ENCODE data around the gene ZC3H11A. TPM values are rescaled to one million over a fixed set of nuclear protein-coding genes. Genes with fewer than 3 reads are reported as not detected.
A peak's percentile ranks its signal among the peaks of the same experiment; 100 is the strongest.
"Not testable (repeated sequence)": the region's sequence is repeated elsewhere in the genome, so short reads cannot be mapped to it uniquely, and the experiment has no call there.

ZC3H11A gene
- total RNA-seq, 4 donors from 2014 or later, result 84.5 to 116 (median 91.1) TPM

- H3K27me3 ChIP-seq, result no peaks in the 10 kb centered on the region
Measured at GRCh38 chr1:203828002-203828401, 32.6 kb downstream of the ZC3H11A start.

GRCh38 chr1:203828503-203828902, 33.1 kb downstream of the ZC3H11A start:
- Histone ChIP-seq H3K4me3 (no peak overlapping the region), H3K4me1 (peaks cover 0 to under 1% (median 0%) of the 10 kb centered on the region in 3 donors), H3K9me3 (no peaks in the 10 kb centered on the region), H3K27me3 (no peaks in the 10 kb centered on the region), H3K36me3 (peaks cover 13 to 71% of the 10 kb centered on the region in 2 donors), H3K27ac (peak overlapping the region in 1 of 4 donors; percentile 11)
- no peak for ATAC-seq
- 13 to 30% methylated on average over 1 of the region's 1 CpG for WGBS, 2 donors (ENCODE audit: low coverage in 1 of 2)
- TF ChIP-seq POLR2A (IDR thresholded peaks at IDR 0.05) (no peak), CTCF (IDR thresholded peaks at IDR 0.05) (no peak)

More at GRCh38 chr1:203828002-203828401, 32.6 kb downstream of the ZC3H11A start:
- TF ChIP-seq CTCF (IDR thresholded peaks at IDR 0.05) (no peak), POLR2A (IDR thresholded peaks at IDR 0.05) (no peak), EP300 (IDR thresholded peaks at IDR 0.05) (no peak), POLR2AphosphoS5 (IDR thresholded peaks at IDR 0.05) (no peak)
- no peaks in the 10 kb centered on the region for H3K9me3 ChIP-seq
- 70 to 78% methylated on average over 5 of the region's 5 CpGs for WGBS, 2 donors (ENCODE audit: low coverage in 1 of 2)
- H3K36me3 ChIP-seq, result peaks cover 13 to 71% of the 10 kb centered on the region in 2 donors
- peaks cover 0 to 5% (median 0%) of the 10 kb centered on the region in 3 donors for H3K4me1 ChIP-seq
- ATAC-seq, result no peak
- H3K4me3 ChIP-seq, result no peak overlapping the region
- H3K27ac ChIP-seq, result no peak overlapping the region

GRCh38 chr1:203829247-203829646, 33.8 kb downstream of the ZC3H11A start:
- not testable (repeated sequence) for H3K4me1 ChIP-seq, H3K27me3 ChIP-seq, ATAC-seq, H3K4me3 ChIP-seq, H3K9me3 ChIP-seq
- Histone ChIP-seq H3K27ac (peak overlapping the region in 3 of 4 donors; percentile 11 to 49 (median 20)), H3K36me3 (peaks cover 13 to 78% of the 10 kb centered on the region in 2 donors)
- WGBS, 2 donors (ENCODE audit: low coverage in 1 of 2), result 48 to 51% methylated on average over 4 to 5 of the region's 5 CpGs

- H3K36me3 ChIP-seq, result peaks cover 18 to 100% of the 10 kb centered on the region in 2 donors
- H3K27me3 ChIP-seq, result no peaks in the 10 kb centered on the region
- no peak overlapping the region for H3K4me3 ChIP-seq
- H3K9me3 ChIP-seq, result no peaks in the 10 kb centered on the region
- H3K27ac ChIP-seq, result no peak overlapping the region
- TF ChIP-seq POLR2A (IDR thresholded peaks at IDR 0.05) (no peak), POLR2AphosphoS5 (IDR thresholded peaks at IDR 0.05) (no peak), CTCF (IDR thresholded peaks at IDR 0.05) (no peak), EP300 (IDR thresholded peaks at IDR 0.05) (no peak)
- 81 to 100% methylated on average over 3 of the region's 3 CpGs for WGBS, 2 donors (ENCODE audit: low coverage in 1 of 2)
- no peak for ATAC-seq
- peaks cover 0 to 10% (median 0%) of the 10 kb centered on the region in 3 donors for H3K4me1 ChIP-seq
Measured at GRCh38 chr1:203835476-203835875, 40.1 kb downstream of the ZC3H11A start.

- Histone ChIP-seq H3K4me3 (no peak overlapping the region), H3K36me3 (peaks cover 8 to 96% of the 10 kb centered on the region in 2 donors), H3K27me3 (no peaks in the 10 kb centered on the region), H3K27ac (no peak overlapping the region), H3K9me3 (no peaks in the 10 kb centered on the region), H3K4me1 (peaks cover 0 to 10% (median 0%) of the 10 kb centered on the region in 3 donors)
- no peak for ATAC-seq
- 50 to 55% methylated on average over 5 of the region's 5 CpGs for WGBS, 2 donors (ENCODE audit: low coverage in 1 of 2)
- TF ChIP-seq POLR2AphosphoS5 (IDR thresholded peaks at IDR 0.05) (no peak), CTCF (IDR thresholded peaks at IDR 0.05) (no peak), POLR2A (IDR thresholded peaks at IDR 0.05) (no peak), EP300 (IDR thresholded peaks at IDR 0.05) (no peak)
Measured at GRCh38 chr1:203839081-203839480, 43.7 kb downstream of the ZC3H11A start.
